Measurements from ENCODE around the gene PGBD5. TPM values are rescaled to one million over a fixed set of nuclear protein-coding genes. Genes with fewer than 3 reads are reported as not detected.

Gene PGBD5
- polyA plus RNA-seq, 1 of the 3 experiments (the other 2 are of a cell fraction): 0.15 TPM

DNA sequence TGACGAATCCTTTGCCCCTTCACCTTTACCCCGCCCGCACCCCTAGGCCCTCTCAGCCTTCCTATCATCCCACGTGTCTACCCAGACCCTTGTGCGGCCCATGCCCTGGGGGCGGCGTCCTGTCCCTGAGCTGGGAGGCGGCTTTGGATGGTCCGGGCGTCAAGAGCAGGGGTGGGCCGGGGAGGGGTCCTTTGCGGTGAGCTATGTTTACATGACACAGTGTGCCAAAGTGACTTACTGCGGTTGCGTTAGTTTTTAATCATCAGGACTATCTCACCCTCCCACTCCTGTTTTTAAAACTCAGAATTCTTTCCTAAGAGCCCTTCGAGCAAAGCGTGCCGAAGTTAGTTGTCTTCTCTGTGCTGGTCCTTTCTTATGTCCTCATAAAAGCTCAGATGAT lies 144.6 kb downstream of the PGBD5 start (continued):
- TF ChIP-seq, protein P1, sequence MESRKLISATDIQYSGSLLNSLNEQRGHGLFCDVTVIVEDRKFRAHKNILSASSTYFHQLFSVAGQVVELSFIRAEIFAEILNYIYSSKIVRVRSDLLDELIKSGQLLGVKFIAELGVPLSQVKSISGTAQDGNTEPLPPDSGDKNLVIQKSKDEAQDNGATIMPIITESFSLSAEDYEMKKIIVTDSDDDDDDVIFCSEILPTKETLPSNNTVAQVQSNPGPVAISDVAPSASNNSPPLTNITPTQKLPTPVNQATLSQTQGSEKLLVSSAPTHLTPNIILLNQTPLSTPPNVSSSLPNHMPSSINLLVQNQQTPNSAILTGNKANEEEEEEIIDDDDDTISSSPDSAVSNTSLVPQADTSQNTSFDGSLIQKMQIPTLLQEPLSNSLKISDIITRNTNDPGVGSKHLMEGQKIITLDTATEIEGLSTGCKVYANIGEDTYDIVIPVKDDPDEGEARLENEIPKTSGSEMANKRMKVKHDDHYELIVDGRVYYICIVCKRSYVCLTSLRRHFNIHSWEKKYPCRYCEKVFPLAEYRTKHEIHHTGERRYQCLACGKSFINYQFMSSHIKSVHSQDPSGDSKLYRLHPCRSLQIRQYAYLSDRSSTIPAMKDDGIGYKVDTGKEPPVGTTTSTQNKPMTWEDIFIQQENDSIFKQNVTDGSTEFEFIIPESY (IDR thresholded peaks at IDR 0.05; ENCODE audit: borderline replicate concordance, low read depth): no peak
- no peak for TF ChIP-seq POLR2AphosphoS5 (IDR thresholded peaks at IDR 0.05; ENCODE audit: low read depth, low read length)
- TF ChIP-seq, protein P2, sequence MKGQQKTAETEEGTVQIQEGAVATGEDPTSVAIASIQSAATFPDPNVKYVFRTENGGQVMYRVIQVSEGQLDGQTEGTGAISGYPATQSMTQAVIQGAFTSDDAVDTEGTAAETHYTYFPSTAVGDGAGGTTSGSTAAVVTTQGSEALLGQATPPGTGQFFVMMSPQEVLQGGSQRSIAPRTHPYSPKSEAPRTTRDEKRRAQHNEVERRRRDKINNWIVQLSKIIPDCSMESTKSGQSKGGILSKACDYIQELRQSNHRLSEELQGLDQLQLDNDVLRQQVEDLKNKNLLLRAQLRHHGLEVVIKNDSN (IDR thresholded peaks at IDR 0.05; ENCODE audit: borderline replicate concordance, low read depth): no peak

DNA sequence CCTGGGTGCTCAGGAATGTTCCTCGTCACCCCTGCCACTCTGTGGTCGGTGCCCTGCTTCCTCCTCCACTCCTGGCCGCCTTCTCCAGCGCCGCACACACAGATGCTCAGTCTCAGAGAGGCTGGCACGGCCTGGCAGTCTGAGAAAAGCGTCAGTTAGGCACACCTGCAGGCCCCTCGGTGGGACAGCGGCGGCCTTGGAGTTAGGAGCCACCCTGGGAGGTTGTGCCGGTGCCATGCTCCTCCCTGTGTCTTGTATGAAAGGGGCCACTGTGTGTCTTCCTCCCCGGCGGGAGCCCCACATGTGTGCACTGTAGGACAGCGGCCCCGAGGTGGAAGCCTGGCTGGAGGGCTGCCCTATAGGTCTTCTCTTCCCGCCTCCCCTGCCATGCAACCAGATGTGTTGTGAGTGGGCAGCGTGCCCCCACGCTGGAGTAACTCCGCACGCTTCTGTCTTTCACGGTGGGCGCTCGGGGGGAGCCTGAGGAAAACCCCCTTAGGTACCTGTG lies 145.2 kb downstream of the PGBD5 start:
- ChIA-PET POLR2A (interaction anchor here (0.8 kb wide), 1 partner anchor 754 kb away, joined by 3 read pairs; no protein-coding TSS in a partner anchor), CTCF (no interaction called here)
- H3K4me3 ChIP-seq (ENCODE audit: low read depth in 2 of 2, low read length in 1 of 2): no peak overlapping the region
- H4K20me1 ChIP-seq (ENCODE audit: insufficient read depth): no peaks in the 10 kb centered on the region
- H3K9me3 ChIP-seq: no peaks in the 10 kb centered on the region
- H3F3A ChIP-seq (replicated peaks; ENCODE audit: insufficient read depth): no peaks in the 10 kb centered on the region
- H2AFZ ChIP-seq (ENCODE audit: low read depth): no peak overlapping the region
- no peaks in the 10 kb centered on the region for H3K27me3 ChIP-seq (ENCODE audit: insufficient read depth)
- peaks cover 12 to 45% of the 10 kb centered on the region in 2 experiments for H3K36me3 ChIP-seq (replicated peaks in 1 of 2; ENCODE audit: control insufficient read depth in 1 of 2, insufficient read depth in 2 of 2, low read length in 1 of 2)
- no peaks in the 10 kb centered on the region for H3K79me2 ChIP-seq (ENCODE audit: insufficient read depth)
- DNase-seq: no peak
- H3K4me1 ChIP-seq (ENCODE audit: control insufficient read depth in 1 of 2, insufficient read depth in 2 of 2, low read depth in 1 of 2, low read length in 1 of 2): peaks cover 0 to 24% of the 10 kb centered on the region in 2 experiments; a peak in 1 of 4 replicates
- H3K9ac ChIP-seq: no peak overlapping the region
- 95% methylated on average over 22 of the region's 23 CpGs for WGBS (ENCODE audit: low lambda C conversion rate)
- H3K9me2 ChIP-seq: no peaks in the 10 kb centered on the region
- no peak overlapping the region for H3K4me2 ChIP-seq
- TF ChIP-seq, protein P2 (IDR thresholded peaks at IDR 0.05; ENCODE audit: borderline replicate concordance, low read depth): no peak
- no peak for TF ChIP-seq MXI1 (IDR thresholded peaks at IDR 0.05; ENCODE audit: low read depth, low read length)
- no peak for TF ChIP-seq RCOR1 (IDR thresholded peaks at IDR 0.05; ENCODE audit: low read length)
- TF ChIP-seq EP300 (IDR thresholded peaks at IDR 0.05; ENCODE audit: borderline replicate concordance in 1 of 2, low read depth in 1 of 2, low read length in 1 of 2): no peak
- no peak for TF ChIP-seq YY1 (IDR thresholded peaks at IDR 0.05; ENCODE audit: low read depth)
- TF ChIP-seq, protein P3, sequence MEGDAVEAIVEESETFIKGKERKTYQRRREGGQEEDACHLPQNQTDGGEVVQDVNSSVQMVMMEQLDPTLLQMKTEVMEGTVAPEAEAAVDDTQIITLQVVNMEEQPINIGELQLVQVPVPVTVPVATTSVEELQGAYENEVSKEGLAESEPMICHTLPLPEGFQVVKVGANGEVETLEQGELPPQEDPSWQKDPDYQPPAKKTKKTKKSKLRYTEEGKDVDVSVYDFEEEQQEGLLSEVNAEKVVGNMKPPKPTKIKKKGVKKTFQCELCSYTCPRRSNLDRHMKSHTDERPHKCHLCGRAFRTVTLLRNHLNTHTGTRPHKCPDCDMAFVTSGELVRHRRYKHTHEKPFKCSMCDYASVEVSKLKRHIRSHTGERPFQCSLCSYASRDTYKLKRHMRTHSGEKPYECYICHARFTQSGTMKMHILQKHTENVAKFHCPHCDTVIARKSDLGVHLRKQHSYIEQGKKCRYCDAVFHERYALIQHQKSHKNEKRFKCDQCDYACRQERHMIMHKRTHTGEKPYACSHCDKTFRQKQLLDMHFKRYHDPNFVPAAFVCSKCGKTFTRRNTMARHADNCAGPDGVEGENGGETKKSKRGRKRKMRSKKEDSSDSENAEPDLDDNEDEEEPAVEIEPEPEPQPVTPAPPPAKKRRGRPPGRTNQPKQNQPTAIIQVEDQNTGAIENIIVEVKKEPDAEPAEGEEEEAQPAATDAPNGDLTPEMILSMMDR (IDR thresholded peaks at IDR 0.05): no peak
- no peak for TF ChIP-seq FOSL2 (IDR thresholded peaks at IDR 0.05; ENCODE audit: borderline replicate concordance, low read depth)
- TF ChIP-seq, protein P4, sequence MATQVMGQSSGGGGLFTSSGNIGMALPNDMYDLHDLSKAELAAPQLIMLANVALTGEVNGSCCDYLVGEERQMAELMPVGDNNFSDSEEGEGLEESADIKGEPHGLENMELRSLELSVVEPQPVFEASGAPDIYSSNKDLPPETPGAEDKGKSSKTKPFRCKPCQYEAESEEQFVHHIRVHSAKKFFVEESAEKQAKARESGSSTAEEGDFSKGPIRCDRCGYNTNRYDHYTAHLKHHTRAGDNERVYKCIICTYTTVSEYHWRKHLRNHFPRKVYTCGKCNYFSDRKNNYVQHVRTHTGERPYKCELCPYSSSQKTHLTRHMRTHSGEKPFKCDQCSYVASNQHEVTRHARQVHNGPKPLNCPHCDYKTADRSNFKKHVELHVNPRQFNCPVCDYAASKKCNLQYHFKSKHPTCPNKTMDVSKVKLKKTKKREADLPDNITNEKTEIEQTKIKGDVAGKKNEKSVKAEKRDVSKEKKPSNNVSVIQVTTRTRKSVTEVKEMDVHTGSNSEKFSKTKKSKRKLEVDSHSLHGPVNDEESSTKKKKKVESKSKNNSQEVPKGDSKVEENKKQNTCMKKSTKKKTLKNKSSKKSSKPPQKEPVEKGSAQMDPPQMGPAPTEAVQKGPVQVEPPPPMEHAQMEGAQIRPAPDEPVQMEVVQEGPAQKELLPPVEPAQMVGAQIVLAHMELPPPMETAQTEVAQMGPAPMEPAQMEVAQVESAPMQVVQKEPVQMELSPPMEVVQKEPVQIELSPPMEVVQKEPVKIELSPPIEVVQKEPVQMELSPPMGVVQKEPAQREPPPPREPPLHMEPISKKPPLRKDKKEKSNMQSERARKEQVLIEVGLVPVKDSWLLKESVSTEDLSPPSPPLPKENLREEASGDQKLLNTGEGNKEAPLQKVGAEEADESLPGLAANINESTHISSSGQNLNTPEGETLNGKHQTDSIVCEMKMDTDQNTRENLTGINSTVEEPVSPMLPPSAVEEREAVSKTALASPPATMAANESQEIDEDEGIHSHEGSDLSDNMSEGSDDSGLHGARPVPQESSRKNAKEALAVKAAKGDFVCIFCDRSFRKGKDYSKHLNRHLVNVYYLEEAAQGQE (IDR thresholded peaks at IDR 0.05; ENCODE audit: low read depth, low read length): no peak
- TF ChIP-seq, protein P1 (IDR thresholded peaks at IDR 0.05; ENCODE audit: borderline replicate concordance, low read depth): no peak
- TF ChIP-seq POLR2AphosphoS5 (IDR thresholded peaks at IDR 0.05; ENCODE audit: low read depth, low read length): no peak
- no peak for TF ChIP-seq EZH2phosphoT487 (IDR thresholded peaks at IDR 0.05; ENCODE audit: borderline replicate concordance, low read depth)
- H3K27ac ChIP-seq (ENCODE audit: low read depth in 2 of 2, low read length in 1 of 2): peak overlapping the region in 1 of 2 experiments; percentile 79; a peak in 2 of 4 replicates

Data from SK-N-SH (cell line).